Omental fat pad (tissue), 4 donors: ENCODE measurements around the gene PAXIP1. TPM values are rescaled to one million over a fixed set of nuclear protein-coding genes. Genes with fewer than 3 reads are reported as not detected.

ENCODE experiments used
- ATAC-seq: fragments of 150-250 bp; one replicate; pipeline ENCODE4 v1.9.1; 2016; ENCODE audit warnings: mild to moderate bottlenecking, moderate library complexity; ENCODE audit not compliant: low FRiP score
- DNase-seq: peaks from one replicate; pipeline ENCODE4 v3.0.0-alpha.2; 2019; ENCODE audit warnings: low spot score
- total RNA-seq, 4 donors: library from RNA; depleted of rRNA; stranded (reverse); fragments of >200 nt; gene quantifications; one replicate each; pipeline ENCODE4 v1.1.0, GENCODE V29; 2016
- TF ChIP-seq, protein P1 (sequence below), 3 donors: fragments of 450-650 bp; IDR thresholded peaks; one replicate each; pipeline ENCODE4 v1.5.1; 2016 to 2017; ENCODE audit warnings: antibody characterized with exemption in 3 of 3, mild to moderate bottlenecking in 3 of 3, moderate library complexity in 2 of 3

PAXIP1 gene
- total RNA-seq, 4 donors from 2014 or later, result 7.9 to 14.2 (median 11.4) TPM

DNA sequence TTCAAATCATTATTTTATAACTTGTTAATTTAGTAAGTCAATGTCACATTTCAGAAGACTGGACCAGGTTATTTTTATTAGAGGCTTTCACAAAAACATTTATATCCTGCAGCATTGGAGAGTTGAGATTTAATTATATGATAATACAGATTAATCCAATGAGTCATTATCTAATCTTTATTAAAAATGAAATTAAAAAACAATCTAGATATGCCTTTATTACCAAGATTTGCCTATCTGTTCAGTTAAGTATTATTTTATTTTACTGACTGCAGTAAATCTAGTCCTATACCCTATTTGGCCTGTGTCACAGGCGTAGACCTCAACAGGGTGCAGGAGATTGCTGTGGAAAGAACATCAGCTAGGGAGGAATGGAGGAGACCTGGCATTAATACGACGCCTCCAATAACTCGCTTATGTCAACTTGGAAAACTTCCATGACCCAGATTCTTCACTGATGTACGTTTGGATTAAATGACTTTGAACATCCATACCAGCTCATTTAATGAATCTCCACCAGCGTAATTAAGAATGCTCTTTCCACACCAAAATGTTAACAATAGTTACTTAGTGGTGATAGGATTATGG, 18.2 kb downstream of the PAXIP1 start:
- DNase-seq (no peak), ATAC-seq (no peak)
- TF ChIP-seq, protein P1, sequence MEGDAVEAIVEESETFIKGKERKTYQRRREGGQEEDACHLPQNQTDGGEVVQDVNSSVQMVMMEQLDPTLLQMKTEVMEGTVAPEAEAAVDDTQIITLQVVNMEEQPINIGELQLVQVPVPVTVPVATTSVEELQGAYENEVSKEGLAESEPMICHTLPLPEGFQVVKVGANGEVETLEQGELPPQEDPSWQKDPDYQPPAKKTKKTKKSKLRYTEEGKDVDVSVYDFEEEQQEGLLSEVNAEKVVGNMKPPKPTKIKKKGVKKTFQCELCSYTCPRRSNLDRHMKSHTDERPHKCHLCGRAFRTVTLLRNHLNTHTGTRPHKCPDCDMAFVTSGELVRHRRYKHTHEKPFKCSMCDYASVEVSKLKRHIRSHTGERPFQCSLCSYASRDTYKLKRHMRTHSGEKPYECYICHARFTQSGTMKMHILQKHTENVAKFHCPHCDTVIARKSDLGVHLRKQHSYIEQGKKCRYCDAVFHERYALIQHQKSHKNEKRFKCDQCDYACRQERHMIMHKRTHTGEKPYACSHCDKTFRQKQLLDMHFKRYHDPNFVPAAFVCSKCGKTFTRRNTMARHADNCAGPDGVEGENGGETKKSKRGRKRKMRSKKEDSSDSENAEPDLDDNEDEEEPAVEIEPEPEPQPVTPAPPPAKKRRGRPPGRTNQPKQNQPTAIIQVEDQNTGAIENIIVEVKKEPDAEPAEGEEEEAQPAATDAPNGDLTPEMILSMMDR (IDR thresholded peaks at IDR 0.05), result no peak

DNA sequence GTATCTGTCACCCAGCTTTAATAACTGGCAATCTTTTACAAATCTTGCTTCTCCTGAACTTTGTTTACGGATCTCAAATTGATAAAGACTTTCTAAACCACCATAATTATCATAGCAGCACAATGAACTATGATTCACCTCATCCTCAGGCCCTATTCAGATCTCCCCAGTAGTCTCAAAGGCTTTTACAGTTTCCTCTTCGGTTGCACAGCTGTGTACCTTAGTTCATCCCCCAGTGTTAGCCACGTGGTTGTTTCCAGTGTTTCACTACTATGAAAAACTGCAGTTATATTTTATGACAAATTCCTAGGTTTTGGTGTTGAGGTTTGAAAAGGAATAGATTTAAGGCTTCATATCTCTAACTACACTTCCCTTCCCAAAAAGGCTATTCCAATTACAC, 24.9 kb downstream of the PAXIP1 start:
- DNase-seq, result no peak
- TF ChIP-seq, protein P1 (IDR thresholded peaks at IDR 0.05), result no peak
- ATAC-seq, result no peak

DNA sequence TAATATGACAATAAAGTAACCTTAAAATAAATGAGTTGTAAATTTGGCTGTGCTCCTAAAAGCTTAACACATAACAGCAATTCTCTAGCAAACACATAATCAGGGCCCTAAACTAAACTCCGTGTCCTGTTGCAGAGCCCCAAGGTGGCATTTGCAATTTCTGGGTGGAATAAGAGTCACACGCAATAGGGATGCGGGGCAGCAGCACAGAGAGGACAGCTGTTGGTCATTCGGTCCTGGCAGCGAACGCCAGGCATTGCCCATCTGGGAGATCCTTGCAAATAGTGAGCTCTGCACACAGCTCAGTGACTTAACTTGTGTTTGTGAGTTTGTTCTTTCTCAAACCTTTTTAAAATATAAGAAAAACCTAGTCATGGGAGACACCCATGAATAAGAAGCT, 25.7 kb downstream of the PAXIP1 start:
- TF ChIP-seq, protein P1 (IDR thresholded peaks at IDR 0.05), result no peak
- DNase-seq (no peak), ATAC-seq (no peak)

DNA sequence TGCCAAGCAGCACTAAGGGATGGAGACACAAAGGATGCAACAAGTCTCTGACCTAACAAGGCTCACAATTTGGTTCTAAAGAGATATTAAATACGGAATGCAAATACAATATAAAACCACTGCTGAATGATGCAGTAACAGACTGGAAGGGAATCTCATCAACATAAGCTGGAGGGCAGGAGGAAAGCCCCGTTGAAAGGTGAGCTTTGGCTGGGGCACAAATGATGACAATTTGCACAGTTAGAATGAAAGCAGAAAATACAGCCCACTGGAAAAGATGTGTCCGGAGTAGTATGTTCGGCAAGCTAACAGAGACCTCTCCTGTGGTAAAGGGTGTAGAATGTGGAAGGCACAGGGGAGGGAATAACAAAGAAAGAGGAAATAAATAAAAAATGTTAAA, 26.1 kb downstream of the PAXIP1 start:
- DNase-seq (no peak), ATAC-seq (no peak)
- TF ChIP-seq, protein P1 (IDR thresholded peaks at IDR 0.05), result no peak

DNA sequence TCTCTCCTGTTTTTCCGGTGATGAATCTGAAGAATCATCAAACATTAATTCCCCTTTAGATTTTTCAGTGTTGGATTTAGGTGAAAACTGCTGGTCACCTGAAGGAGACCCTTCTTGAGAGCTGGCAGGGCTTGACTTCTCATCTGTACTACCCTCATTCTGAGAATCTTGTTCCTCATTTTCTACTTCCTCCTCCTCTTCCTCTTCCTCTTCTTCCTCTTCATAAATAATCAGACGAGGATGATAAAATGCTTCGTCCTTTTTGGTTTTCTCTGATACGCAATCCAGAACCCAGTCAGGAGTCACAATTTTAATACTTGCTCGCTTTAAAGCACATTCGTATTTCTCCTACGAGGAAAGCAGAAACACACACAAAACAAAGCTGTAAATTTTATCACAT, 26.9 kb downstream of the PAXIP1 start:
- ATAC-seq (no peak), DNase-seq (no peak)
- TF ChIP-seq, protein P1 (IDR thresholded peaks at IDR 0.05), result no peak

DNA sequence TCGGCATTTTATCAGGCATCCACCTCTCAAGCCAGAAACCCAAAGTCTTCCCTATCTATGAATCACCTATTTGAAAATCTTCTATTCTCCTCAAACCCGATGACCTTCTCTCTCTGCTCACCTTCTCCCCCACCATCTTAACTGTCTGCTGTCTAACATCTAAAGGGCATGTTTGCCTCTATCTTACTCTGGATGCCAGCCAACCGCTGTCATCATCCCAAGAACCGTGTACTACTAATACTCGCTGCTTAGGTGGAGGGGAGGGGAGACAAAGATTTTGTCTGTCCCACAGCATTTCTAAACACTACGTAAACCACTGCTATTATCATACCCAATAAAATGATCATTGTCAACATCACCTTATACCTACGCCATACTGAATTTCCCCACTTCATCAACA, 29.5 kb downstream of the PAXIP1 start:
- DNase-seq (no peak), ATAC-seq (no peak)
- TF ChIP-seq, protein P1 (IDR thresholded peaks at IDR 0.05), result no peak

DNA sequence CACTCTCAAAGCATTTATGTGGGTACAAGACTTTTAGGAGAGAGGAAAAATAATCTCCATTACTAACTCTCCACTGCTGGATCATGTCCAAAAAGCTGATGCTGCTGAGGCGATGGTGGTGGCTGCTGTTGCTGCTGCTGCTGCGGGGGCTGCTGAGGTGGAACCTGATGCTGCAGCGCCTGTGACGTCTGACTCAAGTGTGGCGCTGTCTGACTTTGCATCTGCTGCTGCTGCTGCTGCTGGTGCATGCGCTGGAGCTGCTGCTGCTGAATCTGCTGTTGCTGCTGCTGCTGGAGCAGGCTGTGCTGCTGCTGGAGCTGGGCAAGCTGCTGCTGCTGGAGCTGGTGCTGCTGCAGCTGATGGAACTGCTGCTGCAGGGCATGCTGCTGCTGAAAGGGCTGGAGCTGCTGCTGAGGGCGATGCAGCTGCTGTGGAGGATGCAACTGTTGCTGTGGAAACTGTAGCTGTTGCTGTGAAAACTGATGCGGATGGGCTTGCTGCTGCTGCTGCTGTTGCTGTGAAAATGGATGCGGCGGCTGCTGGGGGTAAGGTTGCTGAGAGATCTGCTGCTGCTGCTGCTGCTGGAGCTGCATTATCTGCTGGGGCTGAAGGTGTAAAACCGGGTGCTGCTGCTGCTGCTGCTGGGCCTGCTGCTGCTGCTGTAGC, 34.5 kb downstream of the PAXIP1 start:
- TF ChIP-seq, protein P1 (IDR thresholded peaks at IDR 0.05), result no peak
- DNase-seq (no peak), ATAC-seq (no peak)
